Hepatocyte (in vitro differentiated cells): ENCODE results near the gene UBE2J2.

Experiments used
- EZH2 ChIP-seq: fragments of 200-600 bp; sonication (generic); IDR thresholded peaks from 2 replicates; pipeline ENCODE4 v1.6.1; 2016; ENCODE audit warnings: antibody characterized with exemption, mild to moderate bottlenecking, borderline replicate concordance
- EZH2phosphoT487 ChIP-seq: fragments of 200-600 bp; sonication (generic); IDR thresholded peaks from one replicate; pipeline ENCODE4 v1.6.1; 2018; ENCODE audit warnings: antibody characterized with exemption, mild to moderate bottlenecking, low read depth, moderate library complexity; ENCODE audit not compliant: unreplicated experiment, severe bottlenecking
- TF ChIP-seq, protein P1 (sequence below): fragments of 200-600 bp; sonication (generic); IDR thresholded peaks from 2 replicates; pipeline ENCODE4 v1.5.1; 2016; ENCODE audit warnings: antibody characterized with exemption, mild to moderate bottlenecking; ENCODE audit not compliant: poor library complexity

DNA sequence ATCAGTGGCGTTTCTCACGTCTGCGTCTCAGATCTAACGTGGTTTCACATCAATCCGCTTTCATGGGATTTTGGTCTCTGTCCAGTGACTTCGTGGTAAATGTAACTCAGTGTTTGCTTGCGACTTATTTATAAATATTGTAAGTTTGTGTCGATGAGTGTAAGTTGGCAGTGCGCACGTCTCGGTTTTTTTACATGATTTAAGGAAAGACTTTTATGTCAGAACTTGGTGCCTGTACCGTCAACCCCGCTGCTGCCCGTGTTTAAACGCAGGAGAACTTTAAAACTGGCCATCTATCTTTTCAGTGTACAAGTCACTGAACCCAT lies 40.1 kb downstream of the UBE2J2 start:
- TF ChIP-seq, protein P1, sequence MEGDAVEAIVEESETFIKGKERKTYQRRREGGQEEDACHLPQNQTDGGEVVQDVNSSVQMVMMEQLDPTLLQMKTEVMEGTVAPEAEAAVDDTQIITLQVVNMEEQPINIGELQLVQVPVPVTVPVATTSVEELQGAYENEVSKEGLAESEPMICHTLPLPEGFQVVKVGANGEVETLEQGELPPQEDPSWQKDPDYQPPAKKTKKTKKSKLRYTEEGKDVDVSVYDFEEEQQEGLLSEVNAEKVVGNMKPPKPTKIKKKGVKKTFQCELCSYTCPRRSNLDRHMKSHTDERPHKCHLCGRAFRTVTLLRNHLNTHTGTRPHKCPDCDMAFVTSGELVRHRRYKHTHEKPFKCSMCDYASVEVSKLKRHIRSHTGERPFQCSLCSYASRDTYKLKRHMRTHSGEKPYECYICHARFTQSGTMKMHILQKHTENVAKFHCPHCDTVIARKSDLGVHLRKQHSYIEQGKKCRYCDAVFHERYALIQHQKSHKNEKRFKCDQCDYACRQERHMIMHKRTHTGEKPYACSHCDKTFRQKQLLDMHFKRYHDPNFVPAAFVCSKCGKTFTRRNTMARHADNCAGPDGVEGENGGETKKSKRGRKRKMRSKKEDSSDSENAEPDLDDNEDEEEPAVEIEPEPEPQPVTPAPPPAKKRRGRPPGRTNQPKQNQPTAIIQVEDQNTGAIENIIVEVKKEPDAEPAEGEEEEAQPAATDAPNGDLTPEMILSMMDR: no peak
- TF ChIP-seq EZH2phosphoT487 (no peak), EZH2 (no peak)
